ENCODE data around the gene AHSG. TPM values are rescaled to one million over a fixed set of nuclear protein-coding genes. Genes with fewer than 3 reads are reported as not detected.

AHSG gene
- total RNA-seq, 1 donor = not detected

GRCh38 chr3:186590580-186591295, 22.1 kb upstream of the AHSG start:
- no peak for DNase-seq (ENCODE audit: low read depth in 2 of 3, low spot score in 2 of 3)

- DNase-seq (ENCODE audit: low read depth in 2 of 3, low spot score in 2 of 3) = no peak
Observed at GRCh38 chr3:186592682-186593081, 20.2 kb upstream of the AHSG start.

GRCh38 chr3:186593862-186594261, 19.0 kb upstream of the AHSG start:
- no peak for DNase-seq (ENCODE audit: low read depth in 2 of 3, low spot score in 2 of 3)

- no peak for DNase-seq (ENCODE audit: low read depth in 2 of 3, low spot score in 2 of 3)
Observed at GRCh38 chr3:186594591-186595113, 18.2 kb upstream of the AHSG start.

- no peak for DNase-seq (ENCODE audit: low read depth in 2 of 3, low spot score in 2 of 3)
Observed at GRCh38 chr3:186596568-186597287, 16.1 kb upstream of the AHSG start.

GRCh38 chr3:186598108-186598784, 14.6 kb upstream of the AHSG start:
- DNase-seq (ENCODE audit: low read depth in 2 of 3, low spot score in 2 of 3) = no peak

- no peak for DNase-seq (ENCODE audit: low read depth in 2 of 3, low spot score in 2 of 3)
Observed at GRCh38 chr3:186598794-186599141, 14.1 kb upstream of the AHSG start.

- no peak for DNase-seq (ENCODE audit: low read depth in 2 of 3, low spot score in 2 of 3)
Observed at GRCh38 chr3:186599142-186599784, 13.6 kb upstream of the AHSG start.

GRCh38 chr3:186599785-186600166, 13.1 kb upstream of the AHSG start:
- DNase-seq (ENCODE audit: low read depth in 2 of 3, low spot score in 2 of 3) = no peak

- no peak for DNase-seq (ENCODE audit: low read depth in 2 of 3, low spot score in 2 of 3)
Observed at GRCh38 chr3:186600896-186601295, 12.0 kb upstream of the AHSG start.

GRCh38 chr3:186603159-186603558, 9.7 kb upstream of the AHSG start:
- DNase-seq (ENCODE audit: low read depth in 2 of 3, low spot score in 2 of 3) = no peak

- DNase-seq (ENCODE audit: low read depth in 2 of 3, low spot score in 2 of 3) = no peak
Observed at GRCh38 chr3:186605078-186605477, 7.8 kb upstream of the AHSG start.

GRCh38 chr3:186605561-186606545, 7.0 kb upstream of the AHSG start:
- DNase-seq (ENCODE audit: low read depth in 2 of 3, low spot score in 2 of 3) = no peak

- DNase-seq (ENCODE audit: low read depth in 2 of 3, low spot score in 2 of 3) = no peak
Observed at GRCh38 chr3:186608624-186609215, 4.1 kb upstream of the AHSG start.

GRCh38 chr3:186609247-186609868, 3.5 kb upstream of the AHSG start:
- DNase-seq (ENCODE audit: low read depth in 2 of 3, low spot score in 2 of 3) = no peak

GRCh38 chr3:186612065-186612464, 795 bp upstream of the AHSG start:
- DNase-seq (ENCODE audit: low read depth in 2 of 3, low spot score in 2 of 3) = no peak

- DNase-seq (ENCODE audit: low read depth in 2 of 3, low spot score in 2 of 3) = no peak
Observed at GRCh38 chr3:186613637-186614265, 891 bp downstream of the AHSG start.

GRCh38 chr3:186614266-186614596, 1.4 kb downstream of the AHSG start:
- DNase-seq (ENCODE audit: low read depth in 2 of 3, low spot score in 2 of 3) = no peak
